HepG2 (cell line): ENCODE measurements around the gene PRR23E. TPM values are rescaled to one million over a fixed set of nuclear protein-coding genes. Genes with fewer than 3 reads are reported as not detected.

Source experiments
- ATAC-seq: fragments of 200-7000 bp; cut with Tn5 transposase; 3 replicates; pipeline ENCODE4 v1.9.1; 2020; ENCODE audit warnings: mild to moderate bottlenecking, moderate library complexity
- BruUV-seq: library from RNA; stranded (reverse); fragments of 400-500 nt; replicated peaks from 2 replicates; lab custom pipeline; 2021; lab: Mats Ljungman, UMichigan
- CTCF ChIA-PET: fragments of 300-600 bp; formaldehyde crosslinking; extraction: SDS; loops from one replicate; lab custom pipeline; 2021; ENCODE audit warnings: low total read pairs, inconsistent platforms, low intra/inter-chr PET ratio; lab: Yijun Ruan, JAX
- POLR2A ChIA-PET: fragments of 350-600 bp; sonication (Branson Sonifier 250); formaldehyde crosslinking; loops from one replicate; lab custom pipeline; 2020; ENCODE audit warnings: antibody characterized with exemption, inconsistent platforms; lab: Yijun Ruan, JAX
- DNase-seq: peaks from one replicate; pipeline ENCODE4 v3.0.0-alpha.2; 2015; ENCODE audit warnings: low spot score
- FAIRE-seq: peaks from 3 replicates; lab custom pipeline; 2011; peaks lifted over from hg19 to GRCh38; lab: Jason Lieb, UNC
- H2AFZ ChIP-seq: one replicate; pipeline ENCODE4 v1.6.1; 2011; ENCODE audit warnings: low read length, inconsistent platforms
- H3K27ac ChIP-seq: fragments of 300-600 bp; 3 replicates; pipeline ENCODE4 v1.8.0; 2011; ENCODE audit warnings: mixed run types, mild to moderate bottlenecking, mixed read lengths, low read length, inconsistent platforms; ENCODE audit not compliant: insufficient read depth; ENCODE audit errors: extremely low read length
- H3K27me3 ChIP-seq, 2 experiments: fragments of 200-600 bp in 1 of 2; 2 replicates in 1 of 2; 3 replicates in 1 of 2; pipeline versions ENCODE4 v1.6.0 to v1.8.0; 2011; ENCODE audit warnings: low read length in 2 of 2, mild to moderate bottlenecking in 2 of 2, moderate library complexity in 2 of 2, inconsistent platforms in 1 of 2; ENCODE audit not compliant: insufficient read depth in 2 of 2, control insufficient read depth in 1 of 2
- H3K36me3 ChIP-seq, 2 experiments: fragments of 200-600 bp in 1 of 2; replicated peaks in 1 of 2; 2 replicates in 1 of 2; 3 replicates in 1 of 2; pipeline versions ENCODE4 v1.5.1 to v1.8.0; 2011; ENCODE audit warnings: low read length in 2 of 2, inconsistent platforms in 1 of 2; ENCODE audit not compliant: insufficient read depth in 2 of 2, control insufficient read depth in 1 of 2
- H3K4me1 ChIP-seq: 2 replicates; pipeline ENCODE4 v1.5.1; 2012; ENCODE audit warnings: low read length, inconsistent platforms; ENCODE audit not compliant: insufficient read depth
- H3K4me2 ChIP-seq: 2 replicates; pipeline ENCODE4 v1.6.0; 2011; ENCODE audit warnings: low read depth, low read length, inconsistent platforms
- H3K4me3 ChIP-seq, 3 experiments: fragments of 200-600 bp in 1 of 3; sonication (generic), shearing (Covaris generic) in 1 of 3; replicated peaks in 1 of 3; 2 replicates each; pipeline ENCODE4 v1.5.1; 2011 to 2016; ENCODE audit warnings: low read length in 3 of 3, inconsistent platforms in 2 of 3, low read depth in 2 of 3, mild to moderate bottlenecking in 2 of 3, control low read depth in 1 of 3, mixed read lengths in 1 of 3; ENCODE audit not compliant: insufficient read depth in 1 of 3
- H3K79me2 ChIP-seq: one replicate; pipeline ENCODE4 v1.6.1; 2011; ENCODE audit warnings: low read length, inconsistent platforms; ENCODE audit not compliant: insufficient read depth
- H3K9ac ChIP-seq: 2 replicates; pipeline ENCODE4 v1.6.0; 2011; ENCODE audit warnings: mild to moderate bottlenecking, low read depth, low read length, inconsistent platforms; ENCODE audit not compliant: insufficient read depth
- H3K9me3 ChIP-seq: 2 replicates; pipeline ENCODE4 v1.5.1; 2012; ENCODE audit warnings: mild to moderate bottlenecking, low read length
- H4K20me1 ChIP-seq: 2 replicates; pipeline ENCODE4 v1.6.0; 2011; ENCODE audit warnings: inconsistent platforms, mild to moderate bottlenecking, low read length, moderate library complexity; ENCODE audit not compliant: insufficient read depth
- HMGA1 ChIP-seq: sonication (generic); formaldehyde crosslinking; conservative IDR thresholded peaks from 2 replicates; pipeline ENCODE4 v1.4.0; 2020; ENCODE audit warnings: missing genetic modification reagents
- NCOA2 ChIP-seq: sonication (generic); formaldehyde crosslinking; IDR thresholded peaks from 2 replicates; pipeline ENCODE4 v1.8.0; 2022; ENCODE audit warnings: inconsistent platforms
- NCOR1 ChIP-seq: fragments of 200-600 bp; sonication (generic); IDR thresholded peaks from 2 replicates; pipeline ENCODE4 v1.7.0; 2017; ENCODE audit warnings: antibody characterized with exemption, low read length, borderline replicate concordance
- SNAI1 ChIP-seq: sonication (generic); formaldehyde crosslinking; IDR thresholded peaks from 2 replicates; pipeline ENCODE4 v1.5.0; 2020; ENCODE audit warnings: mild to moderate bottlenecking, missing genetic modification reagents, borderline replicate concordance
- ZNF761 ChIP-seq: sonication (generic); formaldehyde crosslinking; conservative IDR thresholded peaks from 2 replicates; pipeline ENCODE4 v1.4.0; 2020; ENCODE audit warnings: mild to moderate bottlenecking, missing genetic modification reagents
- WGBS: methylation state at CpG from one replicate; pipeline ENCODE4 v1.1.6; 2017; ENCODE audit warnings: low lambda C conversion rate; 5-methylcytosine and 5-hydroxymethylcytosine counted together
- in situ Hi-C: cut with HindIII; loops from 2 replicates; pipeline ENCODE4 v1.10.0; 2017; ENCODE audit warnings: low pct_unique_long_range_greater_than_20kb; ENCODE audit not compliant: extremely low pct_ligation_motif_present
- intact Hi-C: fragments of 100-400 bp; cut with micrococcal nuclease; formaldehyde crosslinking; loops from one replicate; pipeline ENCODE4 v1.10.0; 2022; ENCODE audit not compliant: unreplicated experiment
- polyA plus RNA-seq, 8 experiments: library from polyadenylated mRNA; depleted of rRNA in 3 of 8; stranded (reverse) in 7 of 8; unstranded in 1 of 8; fragments of >200 nt; fragmentation: Illumina TruSeq in 4 of 8; extraction: Trizol in 4 of 8; gene quantifications; 2 replicates each; pipeline versions ENCODE4 v1.2.1 to v1.2.3, GENCODE V29; 2011 to 2016; ENCODE audit warnings: low read depth in 4 of 8, missing spikeins in 1 of 8, mixed read lengths in 1 of 8; ENCODE audit not compliant: insufficient read depth in 1 of 8
- total RNA-seq, 5 experiments: library from RNA; depleted of rRNA; stranded (reverse); fragments of >200 nt; fragmentation: Illumina TruSeq; extraction: Trizol; gene quantifications; 2 replicates each; pipeline ENCODE4 v1.2.3, GENCODE V29; 2016; ENCODE audit warnings: low read depth in 1 of 5
- TF ChIP-seq, protein P1 (sequence below): sonication (generic); formaldehyde crosslinking; IDR thresholded peaks from 2 replicates; pipeline ENCODE4 v1.5.0; 2020; ENCODE audit warnings: mild to moderate bottlenecking, missing genetic modification reagents
- TF ChIP-seq, protein P2 (sequence below): sonication (generic); formaldehyde crosslinking; IDR thresholded peaks from 2 replicates; pipeline ENCODE4 v1.5.0; 2020; ENCODE audit warnings: missing genetic modification reagents, mild to moderate bottlenecking, borderline replicate concordance

PRR23E gene
- total and polyA plus RNA-seq, 2 of the 13 experiments (the other 11 are each of a cell fraction or from before 2014, with no cell fraction given): not detected

DNA sequence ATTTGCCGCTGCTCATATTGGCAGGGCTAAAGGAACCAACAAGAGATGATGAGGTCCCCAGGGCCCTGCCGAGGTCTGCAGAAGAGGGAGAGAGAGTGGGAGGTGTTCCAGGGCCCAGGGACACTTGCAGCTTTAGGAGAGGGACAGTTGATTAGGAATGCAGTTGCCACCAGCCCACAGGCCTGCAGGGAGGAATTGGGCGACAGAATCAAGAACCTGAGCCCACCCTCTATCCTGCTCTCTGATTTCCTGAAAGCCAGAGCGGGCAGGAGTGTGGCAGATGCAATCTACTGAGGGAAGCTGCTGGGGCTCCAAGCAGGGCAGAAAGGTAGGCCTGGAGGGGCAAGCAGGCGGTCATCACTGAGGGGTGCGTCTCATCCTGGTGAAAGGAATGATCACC lies 12.1 kb upstream of the PRR23E start:
- 50% methylated on average over 6 of the region's 6 CpGs for WGBS
- no peak for DNase-seq
- no peaks in the 10 kb centered on the region for H3K36me3 ChIP-seq
- no peak overlapping the region for H3K4me2 ChIP-seq
- no TSS peak for BruUV-seq
- H3K4me1 ChIP-seq: no peaks in the 10 kb centered on the region
- no peak overlapping the region for H2AFZ ChIP-seq
- intact Hi-C loops: no loop called here
- no peak for FAIRE-seq
- H3K27me3 ChIP-seq: no peaks in the 10 kb centered on the region
- no peaks in the 10 kb centered on the region for H3K79me2 ChIP-seq
- in situ Hi-C loops: no loop called here
- no peak overlapping the region for H3K27ac ChIP-seq
- no peak overlapping the region for H3K4me3 ChIP-seq
- H4K20me1 ChIP-seq: no peaks in the 10 kb centered on the region
- ChIA-PET POLR2A (no interaction called here), CTCF (no interaction called here)
- H3K9ac ChIP-seq: no peak overlapping the region
- TF ChIP-seq HMGA1 (CRISPR knock-in tag) (no peak), NCOA2 (no peak)
- TF ChIP-seq, all 625 proteins: peak for 0
- no peak for ATAC-seq
- no peaks in the 10 kb centered on the region; the same call in 1 of the 2 replicates for H3K9me3 ChIP-seq

DNA sequence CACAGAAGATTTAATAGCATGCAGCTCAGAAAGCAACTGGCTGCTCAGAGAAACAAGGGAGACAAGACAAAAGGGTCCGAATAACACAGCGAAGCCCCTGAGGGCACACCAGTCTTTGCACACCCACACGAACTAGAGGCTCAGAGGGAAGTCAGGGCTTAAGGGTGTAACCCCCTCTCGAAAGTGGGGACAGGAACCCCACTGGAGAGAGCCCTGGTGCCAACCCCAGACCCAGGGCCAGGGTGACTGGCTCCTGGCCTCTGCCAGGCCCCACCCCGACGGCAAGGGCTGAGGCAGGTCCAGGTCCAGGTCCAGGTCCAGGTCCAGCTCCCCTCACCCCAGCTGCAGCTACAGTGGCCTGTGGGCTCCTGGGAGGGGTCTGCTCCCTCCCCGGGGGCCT lies 10.5 kb upstream of the PRR23E start:
- Histone ChIP-seq H4K20me1 (no peaks in the 10 kb centered on the region), H3K9me3 (no peaks in the 10 kb centered on the region; the same call in 1 of the 2 replicates), H3K9ac (no peak overlapping the region), H3K36me3 (no peaks in the 10 kb centered on the region), H3K4me3 (no peak overlapping the region), H2AFZ (no peak overlapping the region), H3K4me2 (no peak overlapping the region), H3K27me3 (no peaks in the 10 kb centered on the region), H3K79me2 (no peaks in the 10 kb centered on the region), H3K27ac (no peak overlapping the region), H3K4me1 (no peaks in the 10 kb centered on the region)
- no TSS peak for BruUV-seq
- intact Hi-C loops (no loop called here), in situ Hi-C loops (no loop called here)
- POLR2A ChIA-PET: no interaction called here
- CTCF ChIA-PET: no interaction called here
- no peak for FAIRE-seq
- no peak for DNase-seq
- peak; percentile 31; the same call in 2 of the 3 replicates for ATAC-seq
- no peak for TF ChIP-seq ZNF761 (CRISPR knock-in tag)
- no peak for TF ChIP-seq SNAI1 (CRISPR knock-in tag)
- TF ChIP-seq, protein P1, sequence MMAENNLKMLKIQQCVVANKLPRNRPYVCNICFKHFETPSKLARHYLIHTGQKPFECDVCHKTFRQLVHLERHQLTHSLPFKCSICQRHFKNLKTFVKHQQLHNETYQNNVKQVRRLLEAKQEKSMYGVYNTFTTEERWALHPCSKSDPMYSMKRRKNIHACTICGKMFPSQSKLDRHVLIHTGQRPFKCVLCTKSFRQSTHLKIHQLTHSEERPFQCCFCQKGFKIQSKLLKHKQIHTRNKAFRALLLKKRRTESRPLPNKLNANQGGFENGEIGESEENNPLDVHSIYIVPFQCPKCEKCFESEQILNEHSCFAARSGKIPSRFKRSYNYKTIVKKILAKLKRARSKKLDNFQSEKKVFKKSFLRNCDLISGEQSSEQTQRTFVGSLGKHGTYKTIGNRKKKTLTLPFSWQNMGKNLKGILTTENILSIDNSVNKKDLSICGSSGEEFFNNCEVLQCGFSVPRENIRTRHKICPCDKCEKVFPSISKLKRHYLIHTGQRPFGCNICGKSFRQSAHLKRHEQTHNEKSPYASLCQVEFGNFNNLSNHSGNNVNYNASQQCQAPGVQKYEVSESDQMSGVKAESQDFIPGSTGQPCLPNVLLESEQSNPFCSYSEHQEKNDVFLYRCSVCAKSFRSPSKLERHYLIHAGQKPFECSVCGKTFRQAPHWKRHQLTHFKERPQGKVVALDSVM (CRISPR knock-in tag): no peak
- TF ChIP-seq NCOR1: no peak
- TF ChIP-seq, protein P2, sequence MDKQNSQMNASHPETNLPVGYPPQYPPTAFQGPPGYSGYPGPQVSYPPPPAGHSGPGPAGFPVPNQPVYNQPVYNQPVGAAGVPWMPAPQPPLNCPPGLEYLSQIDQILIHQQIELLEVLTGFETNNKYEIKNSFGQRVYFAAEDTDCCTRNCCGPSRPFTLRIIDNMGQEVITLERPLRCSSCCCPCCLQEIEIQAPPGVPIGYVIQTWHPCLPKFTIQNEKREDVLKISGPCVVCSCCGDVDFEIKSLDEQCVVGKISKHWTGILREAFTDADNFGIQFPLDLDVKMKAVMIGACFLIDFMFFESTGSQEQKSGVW (CRISPR knock-in tag): no peak
- 48% methylated on average over 3 of the region's 7 CpGs for WGBS
